Brain microvascular endothelial cell (primary cell): ENCODE results near the gene SLC35B2.
A peak's percentile ranks its signal among the peaks of the same experiment; 100 is the strongest.

Experiments used
- DNase-seq: peaks from one replicate; pipeline ENCODE4 v3.0.0-alpha.2; 2020
- H3K27ac ChIP-seq: fragments of 250-450 bp; sonication (Bioruptor Pico); 2 replicates; pipeline ENCODE4 v1.5.1; 2020; ENCODE audit warnings: mild to moderate bottlenecking, moderate library complexity
- H3K27me3 ChIP-seq: fragments of 250-450 bp; sonication (Bioruptor Pico); replicated peaks from 2 replicates; pipeline ENCODE4 v1.5.1; 2020; ENCODE audit warnings: mild to moderate bottlenecking
- H3K36me3 ChIP-seq: fragments of 250-450 bp; sonication (Bioruptor Pico); replicated peaks from 2 replicates; pipeline ENCODE4 v1.5.1; 2020; ENCODE audit warnings: mild to moderate bottlenecking
- H3K4me3 ChIP-seq: 2 replicates; pipeline ENCODE4 v1.5.1; 2011; ENCODE audit warnings: low read depth, mild to moderate bottlenecking, control low read depth, low read length, moderate library complexity
- CTCF ChIP-seq: IDR thresholded peaks from 2 replicates; pipeline ENCODE4 v1.5.1; 2011; ENCODE audit warnings: low read depth, mild to moderate bottlenecking, moderate library complexity, low read length, control low read depth, inconsistent platforms; ENCODE audit errors: missing control alignments
- in situ Hi-C: cut with HindIII; loops from 2 replicates; pipeline ENCODE4 v1.10.0; 2017; ENCODE audit warnings: low sequenced_read_pairs, low pct_ligation_motif_present

The SLC35B2 gene

GRCh38 chr6:44289726-44290260 lies 32.5 kb upstream of the SLC35B2 start:
- H3K27ac ChIP-seq, result no peak overlapping the region
- in situ Hi-C loops, result no loop called here
- no peak overlapping the region for H3K4me3 ChIP-seq
- TF ChIP-seq CTCF, result no peak
- peaks cover 5% of the 10 kb centered on the region for H3K27me3 ChIP-seq
- no peaks in the 10 kb centered on the region for H3K36me3 ChIP-seq
- no peak for DNase-seq

GRCh38 chr6:44286747-44287146 lies 29.4 kb upstream of the SLC35B2 start:
- Histone ChIP-seq H3K27ac (no peak overlapping the region), H3K27me3 (peaks cover 7% of the 10 kb centered on the region), H3K36me3 (no peaks in the 10 kb centered on the region), H3K4me3 (no peak overlapping the region)
- TF ChIP-seq CTCF, result no peak
- no peak for DNase-seq
- in situ Hi-C loops, result no loop called here

GRCh38 chr6:44286285-44286565 lies 28.9 kb upstream of the SLC35B2 start:
- DNase-seq, result no peak
- Histone ChIP-seq H3K36me3 (no peaks in the 10 kb centered on the region), H3K27me3 (peaks cover 4% of the 10 kb centered on the region), H3K4me3 (no peak overlapping the region), H3K27ac (no peak overlapping the region)
- in situ Hi-C loops, result no loop called here
- no peak for TF ChIP-seq CTCF

- in situ Hi-C loops, result no loop called here
- H3K27me3 ChIP-seq, result peaks cover 4% of the 10 kb centered on the region
Observed at GRCh38 chr6:44285552-44286284, 28.4 kb upstream of the SLC35B2 start.

GRCh38 chr6:44284867-44285266 lies 27.5 kb upstream of the SLC35B2 start:
- H3K27me3 ChIP-seq, result peaks cover 4% of the 10 kb centered on the region
- DNase-seq, result no peak
- no peak for TF ChIP-seq CTCF

More at GRCh38 chr6:44285552-44286284, 28.4 kb upstream of the SLC35B2 start:
- DNase-seq, result peak; percentile 25
- H3K27ac ChIP-seq, result no peak overlapping the region
- no peak for TF ChIP-seq CTCF
- no peak overlapping the region for H3K4me3 ChIP-seq
- no peaks in the 10 kb centered on the region for H3K36me3 ChIP-seq

GRCh38 chr6:44284121-44284520 lies 26.8 kb upstream of the SLC35B2 start:
- DNase-seq, result no peak
- H3K27ac ChIP-seq, result no peak overlapping the region
- H3K27me3 ChIP-seq, result peaks cover 4% of the 10 kb centered on the region
- no peak overlapping the region for H3K4me3 ChIP-seq
- in situ Hi-C loops, result no loop called here
- H3K36me3 ChIP-seq, result no peaks in the 10 kb centered on the region
- no peak for TF ChIP-seq CTCF

More at GRCh38 chr6:44284867-44285266, 27.5 kb upstream of the SLC35B2 start:
- H3K4me3 ChIP-seq, result no peak overlapping the region
- in situ Hi-C loops, result no loop called here
- H3K36me3 ChIP-seq, result no peaks in the 10 kb centered on the region
- H3K27ac ChIP-seq, result no peak overlapping the region
